ENCODE measurements around the gene CCDC116. TPM values are rescaled to one million over a fixed set of nuclear protein-coding genes. Genes with fewer than 3 reads are reported as not detected.
A peak's percentile ranks its signal among the peaks of the same experiment; 100 is the strongest.

CCDC116 gene, protein sequence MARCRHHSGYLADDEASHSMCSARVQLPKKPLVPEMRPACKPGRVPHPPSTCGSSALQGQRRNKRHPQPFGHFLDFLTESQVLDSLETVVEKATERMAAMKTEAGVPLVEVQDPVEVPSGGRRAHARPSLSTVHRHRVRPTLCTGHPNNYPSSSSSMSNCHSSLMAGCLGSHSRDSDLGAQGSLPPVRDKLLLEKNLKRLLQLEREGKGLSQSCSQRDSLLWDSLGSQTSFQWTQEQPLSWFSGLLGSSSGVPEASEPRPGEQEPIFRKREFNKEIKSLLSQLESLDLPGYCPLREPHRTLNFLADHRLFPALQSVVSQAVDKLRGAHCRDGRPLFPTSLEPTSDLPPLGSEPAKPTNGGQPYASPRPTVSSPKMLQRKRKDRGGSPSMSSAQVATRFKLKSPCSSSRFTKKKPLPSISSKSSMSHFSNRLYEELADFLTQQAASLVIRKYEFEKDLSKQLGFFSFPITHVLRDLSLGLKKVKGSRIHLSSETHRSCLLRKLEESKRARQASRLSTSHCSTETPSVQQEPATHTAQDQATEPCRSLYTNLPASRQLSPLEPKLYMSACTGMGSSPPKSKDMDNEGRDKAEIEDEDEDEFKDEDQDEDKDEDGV
- polyA plus RNA-seq (2013), result 0.41 and 0.42 TPM in 2 replicates

- DNase-seq, result peak; percentile 83 to 88
- Histone ChIP-seq H2BK12ac (ENCODE audit: low read length) (no peak within 1 kb of the TSS), H3K27me3 (ENCODE audit: insufficient read depth, low read length) (no peaks in the 10 kb centered on the region), H3K79me2 (ENCODE audit: control insufficient read depth, insufficient read depth, low read length, poor library complexity) (peaks cover 10% of the 10 kb centered on the region), H3K4me2 (ENCODE audit: low read length) (no peak within 1 kb of the TSS), H3K23ac (ENCODE audit: low read length) (no peak within 1 kb of the TSS), H3K4me3 (ENCODE audit: low read depth, low read length) (no peak within 1 kb of the TSS), H2AK5ac (ENCODE audit: low read length) (no peak within 1 kb of the TSS), H3K9ac (ENCODE audit: low read length) (peak within 1 kb of the TSS; percentile 19), H2BK120ac (ENCODE audit: insufficient read depth, low read length, poor library complexity) (no peak within 1 kb of the TSS), H4K12ac (ENCODE audit: low read depth, low read length) (no peak within 1 kb of the TSS), H4K8ac (ENCODE audit: low read depth, low read length) (no peak within 1 kb of the TSS), H3K36me3 (ENCODE audit: control insufficient read depth in 1 of 2, insufficient read depth in 2 of 2, low read length in 2 of 2) (peaks cover 7 to 8% of the 10 kb centered on the region in 2 experiments), H3K4me1 (ENCODE audit: control insufficient read depth in 1 of 2, insufficient read depth in 2 of 2, low read length in 2 of 2) (peaks cover 5 to 10% of the 10 kb centered on the region in 2 experiments), H2BK5ac (ENCODE audit: low read depth, low read length, poor library complexity) (no peak within 1 kb of the TSS), H3K27ac (ENCODE audit: low read depth, low read length) (no peak within 1 kb of the TSS), H3K14ac (ENCODE audit: low read length) (no peak within 1 kb of the TSS), H2AFZ (ENCODE audit: insufficient read depth, low read length, poor library complexity) (no peak within 1 kb of the TSS), H3K79me1 (ENCODE audit: low read length) (peaks cover 7% of the 10 kb centered on the region), H3K18ac (ENCODE audit: low read length) (no peak within 1 kb of the TSS), H3K9me3 (ENCODE audit: insufficient read depth, low read depth, low read length) (peaks cover 11% of the 10 kb centered on the region), H3K4ac (ENCODE audit: low read depth, low read length) (no peak within 1 kb of the TSS), H4K91ac (ENCODE audit: low read depth, low read length) (no peak within 1 kb of the TSS)
- WGBS (ENCODE audit: extremely low coverage, insufficient coverage, insufficient read length), result no CpG with 5 or more reads among the region's 27 CpGs
Observed at GRCh38 chr22:21632237-21632895, at the start of gene CCDC116. Gene CCDC116 (plus strand): TSS chr22:21632760. CDS start chr22:21633182, 422 bp downstream.

DNA sequence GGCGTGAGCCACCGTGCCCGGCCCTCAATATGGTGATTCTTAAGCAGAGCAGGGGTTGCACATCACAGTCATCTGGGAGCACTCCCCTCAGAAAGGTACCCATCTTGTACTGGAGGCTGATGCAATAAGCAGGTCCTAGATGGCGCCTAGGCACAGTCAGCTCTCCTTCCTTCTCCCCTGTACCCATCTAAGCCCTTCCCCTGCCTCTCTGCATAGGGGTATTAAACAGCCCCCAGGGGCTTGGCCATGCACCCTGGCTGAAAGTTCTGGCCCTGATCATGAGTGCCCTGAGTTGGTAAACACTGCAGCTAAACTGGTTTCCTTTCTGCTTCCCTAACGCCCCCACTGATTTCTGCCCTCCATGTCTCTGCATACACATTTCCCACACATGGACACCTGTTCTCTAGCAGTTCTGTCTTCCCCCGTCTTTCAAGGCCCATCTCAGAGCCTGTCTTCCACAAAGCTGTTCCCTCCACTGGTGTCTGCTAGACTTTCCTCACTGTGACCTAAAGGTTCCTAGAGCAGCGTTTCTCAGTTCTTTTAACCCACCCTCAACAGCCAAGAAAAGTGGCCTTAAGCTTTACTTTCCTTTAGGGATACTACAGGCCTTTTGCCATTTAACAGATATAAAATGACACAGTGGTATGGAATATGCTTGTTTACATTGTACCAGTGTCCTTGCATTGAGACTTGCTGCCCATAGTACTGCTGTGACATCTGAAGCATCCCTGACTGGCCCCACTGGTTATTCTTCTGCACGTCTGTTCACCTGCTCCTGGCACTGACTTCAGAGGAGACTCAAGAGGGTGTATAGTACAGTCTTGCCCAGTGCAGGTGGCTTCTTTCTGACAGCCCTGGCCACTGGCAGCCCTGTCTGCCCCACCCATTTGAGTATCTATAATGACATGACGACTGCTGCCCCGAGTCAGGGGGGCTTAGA is 49.5 kb upstream of the CCDC116 start:
- Histone ChIP-seq H4K91ac (ENCODE audit: low read depth, low read length) (no peak overlapping the region), H3K79me1 (ENCODE audit: low read length) (no peaks in the 10 kb centered on the region), H3K23ac (ENCODE audit: low read length) (no peak overlapping the region), H3K27ac (ENCODE audit: low read depth, low read length) (no peak overlapping the region), H4K12ac (ENCODE audit: low read depth, low read length) (no peak overlapping the region), H3K9me3 (ENCODE audit: insufficient read depth, low read depth, low read length) (no peaks in the 10 kb centered on the region), H3K36me3 (ENCODE audit: control insufficient read depth in 1 of 2, insufficient read depth in 2 of 2, low read length in 2 of 2) (peaks cover 0 to 10% of the 10 kb centered on the region in 2 experiments), H3K27me3 (ENCODE audit: insufficient read depth, low read length) (no peaks in the 10 kb centered on the region), H2AK5ac (ENCODE audit: low read length) (no peak overlapping the region), H3K4me1 (ENCODE audit: control insufficient read depth in 1 of 2, insufficient read depth in 2 of 2, low read length in 2 of 2) (peaks cover 7 to 10% of the 10 kb centered on the region in 2 experiments), H4K8ac (ENCODE audit: low read depth, low read length) (no peak overlapping the region), H2BK12ac (ENCODE audit: low read length) (no peak overlapping the region), H3K18ac (ENCODE audit: low read length) (no peak overlapping the region), H2BK120ac (ENCODE audit: insufficient read depth, low read length, poor library complexity) (no peak overlapping the region), H3K4ac (ENCODE audit: low read depth, low read length) (peak overlapping the region; percentile 95), H3K9ac (ENCODE audit: low read length) (no peak overlapping the region), H2AFZ (ENCODE audit: insufficient read depth, low read length, poor library complexity) (no peak overlapping the region), H2BK5ac (ENCODE audit: low read depth, low read length, poor library complexity) (no peak overlapping the region), H3K14ac (ENCODE audit: low read length) (no peak overlapping the region), H3K4me2 (ENCODE audit: low read length) (no peak overlapping the region), H3K79me2 (ENCODE audit: control insufficient read depth, insufficient read depth, low read length, poor library complexity) (peaks cover 43% of the 10 kb centered on the region), H3K4me3 (ENCODE audit: low read depth, low read length) (no peak overlapping the region)
- peak in 1 of 2 donors; percentile 41 for DNase-seq
- WGBS (ENCODE audit: extremely low coverage, insufficient coverage, insufficient read length), result no CpG with 5 or more reads among the region's 10 CpGs

DNA sequence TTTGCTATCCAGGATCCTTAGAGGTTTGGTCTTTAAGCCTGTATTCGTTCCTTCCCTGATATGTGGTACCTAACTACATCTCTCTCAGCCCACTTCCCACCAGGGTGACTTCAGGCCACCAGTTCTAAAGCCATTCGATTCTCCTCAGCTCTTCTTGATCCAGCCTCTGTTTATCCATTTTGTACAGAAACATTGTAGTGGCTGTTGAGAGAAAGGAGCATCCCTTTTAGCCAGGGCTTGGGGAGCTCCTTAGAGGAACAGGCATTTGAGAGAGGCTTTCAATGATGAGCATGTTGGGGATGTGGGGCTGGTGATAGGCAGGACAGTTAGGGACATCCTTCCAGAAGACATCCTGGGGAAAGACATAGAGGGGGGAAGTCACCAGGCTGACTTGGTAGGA is 47.2 kb upstream of the CCDC116 start:
- Histone ChIP-seq H3K27ac (ENCODE audit: low read depth, low read length) (no peak overlapping the region), H2BK12ac (ENCODE audit: low read length) (no peak overlapping the region), H2AK5ac (ENCODE audit: low read length) (no peak overlapping the region), H3K23ac (ENCODE audit: low read length) (no peak overlapping the region), H3K14ac (ENCODE audit: low read length) (no peak overlapping the region), H4K12ac (ENCODE audit: low read depth, low read length) (no peak overlapping the region), H2BK120ac (ENCODE audit: insufficient read depth, low read length, poor library complexity) (no peak overlapping the region), H3K4ac (ENCODE audit: low read depth, low read length) (peak overlapping the region; percentile 69), H3K18ac (ENCODE audit: low read length) (no peak overlapping the region), H3K9ac (ENCODE audit: low read length) (no peak overlapping the region), H4K91ac (ENCODE audit: low read depth, low read length) (no peak overlapping the region), H3K4me1 (ENCODE audit: control insufficient read depth in 1 of 2, insufficient read depth in 2 of 2, low read length in 2 of 2) (peaks cover 2 to 4% of the 10 kb centered on the region in 2 experiments), H3K79me2 (ENCODE audit: control insufficient read depth, insufficient read depth, low read length, poor library complexity) (peaks cover 33% of the 10 kb centered on the region), H3K36me3 (ENCODE audit: control insufficient read depth in 1 of 2, insufficient read depth in 2 of 2, low read length in 2 of 2) (peaks cover 0 to 10% of the 10 kb centered on the region in 2 experiments), H3K4me2 (ENCODE audit: low read length) (no peak overlapping the region), H4K8ac (ENCODE audit: low read depth, low read length) (no peak overlapping the region), H3K4me3 (ENCODE audit: low read depth, low read length) (no peak overlapping the region), H2AFZ (ENCODE audit: insufficient read depth, low read length, poor library complexity) (no peak overlapping the region), H3K79me1 (ENCODE audit: low read length) (no peaks in the 10 kb centered on the region), H3K27me3 (ENCODE audit: insufficient read depth, low read length) (no peaks in the 10 kb centered on the region), H3K9me3 (ENCODE audit: insufficient read depth, low read depth, low read length) (no peaks in the 10 kb centered on the region), H2BK5ac (ENCODE audit: low read depth, low read length, poor library complexity) (no peak overlapping the region)
- no peak for DNase-seq
- no CpG with 5 or more reads among the region's 2 CpGs for WGBS (ENCODE audit: extremely low coverage, insufficient coverage, insufficient read length)

All from trophoblast cell (in vitro differentiated cells and primary cell).